Measurements from ENCODE around the gene RAB4A.
A peak's percentile ranks its signal among the peaks of the same experiment; 100 is the strongest.

The RAB4A gene

GRCh38 chr1:229270547-229271447 lies at the start of gene RAB4A:
Gene RAB4A, plus strand, starts transcription at chr1:229271111. Its CDS starts 229 bp downstream, at chr1:229271340.
- DNase-seq (ENCODE audit: low spot score), result peak; percentile 90

- DNase-seq (ENCODE audit: low spot score), result no peak
Observed at GRCh38 chr1:229222081-229222480, 48.8 kb upstream of the RAB4A start.

GRCh38 chr1:229223498-229223897 lies 47.4 kb upstream of the RAB4A start:
- DNase-seq (ENCODE audit: low spot score), result no peak

- DNase-seq (ENCODE audit: low spot score), result no peak
Observed at GRCh38 chr1:229224308-229224707, 46.6 kb upstream of the RAB4A start.

GRCh38 chr1:229225331-229225782 lies 45.6 kb upstream of the RAB4A start:
- no peak for DNase-seq (ENCODE audit: low spot score)

- DNase-seq (ENCODE audit: low spot score), result no peak
Observed at GRCh38 chr1:229226796-229227195, 44.1 kb upstream of the RAB4A start.

- DNase-seq (ENCODE audit: low spot score), result peak; percentile 93
Observed at GRCh38 chr1:229227298-229227919, 43.5 kb upstream of the RAB4A start.

GRCh38 chr1:229228522-229228921 lies 42.4 kb upstream of the RAB4A start:
- DNase-seq (ENCODE audit: low spot score), result no peak

- DNase-seq (ENCODE audit: low spot score), result no peak
Observed at GRCh38 chr1:229229137-229229720, 41.7 kb upstream of the RAB4A start.

GRCh38 chr1:229229721-229230139 lies 41.2 kb upstream of the RAB4A start:
- DNase-seq (ENCODE audit: low spot score), result peak; percentile 98

GRCh38 chr1:229230140-229230892 lies 40.6 kb upstream of the RAB4A start:
- DNase-seq (ENCODE audit: low spot score), result no peak

- DNase-seq (ENCODE audit: low spot score), result no peak
Observed at GRCh38 chr1:229230893-229231753, 39.8 kb upstream of the RAB4A start.

- peak; percentile 66 for DNase-seq (ENCODE audit: low spot score)
Observed at GRCh38 chr1:229231754-229232119, 39.2 kb upstream of the RAB4A start.

- DNase-seq (ENCODE audit: low spot score), result no peak
Observed at GRCh38 chr1:229234870-229235472, 35.9 kb upstream of the RAB4A start.

- DNase-seq (ENCODE audit: low spot score), result no peak
Observed at GRCh38 chr1:229237320-229237719, 33.6 kb upstream of the RAB4A start.

- DNase-seq (ENCODE audit: low spot score), result no peak
Observed at GRCh38 chr1:229238231-229238630, 32.7 kb upstream of the RAB4A start.

- DNase-seq (ENCODE audit: low spot score), result peak; percentile 90
Observed at GRCh38 chr1:229238674-229239415, 32.1 kb upstream of the RAB4A start.

- no peak for DNase-seq (ENCODE audit: low spot score)
Observed at GRCh38 chr1:229240532-229240931, 30.4 kb upstream of the RAB4A start.

- no peak for DNase-seq (ENCODE audit: low spot score)
Observed at GRCh38 chr1:229241390-229241789, 29.5 kb upstream of the RAB4A start.

- no peak for DNase-seq (ENCODE audit: low spot score)
Observed at GRCh38 chr1:229243638-229244037, 27.3 kb upstream of the RAB4A start.

Data from Ammon's horn (tissue), 1 donor.